Measurements from ENCODE around the gene INSIG2. TPM values are rescaled to one million over a fixed set of nuclear protein-coding genes. Genes with fewer than 3 reads are reported as not detected.

INSIG2 gene
- 7.8 and 8.2 TPM in 2 replicates for polyA plus RNA-seq (2013)

GRCh38 chr2:118088051-118089024, at the start of gene INSIG2:
TSS of gene INSIG2 (plus strand) at chr2:118088471. CDS start at chr2:118096557, 8,086 bp downstream.
- Histone ChIP-seq H3K4me2 (ENCODE audit: low read length) (peak within 1 kb of the TSS; percentile 90), H3K9ac (ENCODE audit: low read length) (peak within 1 kb of the TSS; percentile 90), H3K4ac (ENCODE audit: low read depth, low read length) (peak within 1 kb of the TSS; percentile 63), H3K79me2 (ENCODE audit: control insufficient read depth, insufficient read depth, low read length, poor library complexity) (peaks cover 4% of the 10 kb centered on the region), H2AFZ (ENCODE audit: insufficient read depth, low read length, poor library complexity) (peak within 1 kb of the TSS; percentile 88), H2BK5ac (ENCODE audit: low read depth, low read length, poor library complexity) (peak within 1 kb of the TSS; percentile 10), H4K12ac (ENCODE audit: low read depth, low read length) (peak within 1 kb of the TSS; percentile 60), H3K27ac (ENCODE audit: low read depth, low read length) (no peak within 1 kb of the TSS), H3K4me1 (ENCODE audit: control insufficient read depth in 1 of 2, insufficient read depth in 2 of 2, low read length in 2 of 2) (no peaks in the 10 kb centered on the region), H2BK120ac (ENCODE audit: insufficient read depth, low read length, poor library complexity) (peak within 1 kb of the TSS; percentile 8), H3K27me3 (ENCODE audit: insufficient read depth, low read length) (no peaks in the 10 kb centered on the region), H4K8ac (ENCODE audit: low read depth, low read length) (peak within 1 kb of the TSS; percentile 85), H3K36me3 (ENCODE audit: control insufficient read depth in 1 of 2, insufficient read depth in 2 of 2, low read length in 2 of 2) (no peaks in the 10 kb centered on the region), H3K79me1 (ENCODE audit: low read length) (peaks cover 3% of the 10 kb centered on the region), H3K18ac (ENCODE audit: low read length) (peak within 1 kb of the TSS; percentile 76), H3K4me3 (ENCODE audit: low read depth, low read length) (peak within 1 kb of the TSS; percentile 86), H4K91ac (ENCODE audit: low read depth, low read length) (peak within 1 kb of the TSS; percentile 75), H3K9me3 (ENCODE audit: insufficient read depth, low read depth, low read length) (no peaks in the 10 kb centered on the region), H3K23ac (ENCODE audit: low read length) (no peak within 1 kb of the TSS), H2AK5ac (ENCODE audit: low read length) (peak within 1 kb of the TSS; percentile 54), H3K14ac (ENCODE audit: low read length) (peak within 1 kb of the TSS; percentile 74), H2BK12ac (ENCODE audit: low read length) (peak within 1 kb of the TSS; percentile 19)
- DNase-seq, result peak; percentile 97
- WGBS (ENCODE audit: extremely low coverage, insufficient coverage, insufficient read length), result no CpG with 5 or more reads among the region's 63 CpGs

DNA sequence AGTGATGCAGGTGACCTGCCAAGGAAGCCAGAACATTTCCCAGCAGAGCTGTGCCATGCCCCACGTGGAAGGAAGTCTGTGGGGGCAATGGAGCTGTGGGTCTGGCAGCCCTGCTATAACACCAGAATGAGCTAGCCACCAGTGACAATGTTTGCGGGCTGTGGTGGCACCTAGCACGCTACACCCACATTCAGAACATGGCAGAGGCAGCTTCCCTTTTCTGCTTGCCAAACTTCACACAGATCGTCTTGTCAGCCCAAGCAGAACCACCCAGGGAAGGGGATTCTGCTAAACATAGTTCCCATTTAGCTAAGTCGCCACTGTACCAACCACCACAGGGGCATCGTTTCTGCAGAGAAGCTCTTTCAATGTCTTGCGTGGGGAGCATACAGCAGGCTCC, 47.4 kb upstream of the INSIG2 start:
- H3K79me2 ChIP-seq (ENCODE audit: control insufficient read depth, insufficient read depth, low read length, poor library complexity), result no peaks in the 10 kb centered on the region
- H3K14ac ChIP-seq (ENCODE audit: low read length), result no peak overlapping the region
- H4K8ac ChIP-seq (ENCODE audit: low read depth, low read length), result no peak overlapping the region
- no peak overlapping the region for H3K27ac ChIP-seq (ENCODE audit: low read depth, low read length)
- H2BK5ac ChIP-seq (ENCODE audit: low read depth, low read length, poor library complexity), result no peak overlapping the region
- WGBS (ENCODE audit: extremely low coverage, insufficient coverage, insufficient read length), result no CpG with 5 or more reads among the region's 7 CpGs
- peaks cover 1% of the 10 kb centered on the region for H3K9me3 ChIP-seq (ENCODE audit: insufficient read depth, low read depth, low read length)
- no peaks in the 10 kb centered on the region for H3K4me1 ChIP-seq (ENCODE audit: control insufficient read depth in 1 of 2, insufficient read depth in 2 of 2, low read length in 2 of 2)
- H3K4ac ChIP-seq (ENCODE audit: low read depth, low read length), result no peak overlapping the region
- no peak overlapping the region for H2BK120ac ChIP-seq (ENCODE audit: insufficient read depth, low read length, poor library complexity)
- no peak overlapping the region for H2AK5ac ChIP-seq (ENCODE audit: low read length)
- no peak overlapping the region for H4K91ac ChIP-seq (ENCODE audit: low read depth, low read length)
- H2BK12ac ChIP-seq (ENCODE audit: low read length), result no peak overlapping the region
- H3K9ac ChIP-seq (ENCODE audit: low read length), result no peak overlapping the region
- H3K4me2 ChIP-seq (ENCODE audit: low read length), result no peak overlapping the region
- no peak overlapping the region for H3K4me3 ChIP-seq (ENCODE audit: low read depth, low read length)
- H3K79me1 ChIP-seq (ENCODE audit: low read length), result no peaks in the 10 kb centered on the region
- H3K36me3 ChIP-seq (ENCODE audit: control insufficient read depth in 1 of 2, insufficient read depth in 2 of 2, low read length in 2 of 2), result no peaks in the 10 kb centered on the region
- H3K18ac ChIP-seq (ENCODE audit: low read length), result no peak overlapping the region
- H2AFZ ChIP-seq (ENCODE audit: insufficient read depth, low read length, poor library complexity), result no peak overlapping the region
- no peaks in the 10 kb centered on the region for H3K27me3 ChIP-seq (ENCODE audit: insufficient read depth, low read length)
- H3K23ac ChIP-seq (ENCODE audit: low read length), result no peak overlapping the region
- DNase-seq, result no peak
- H4K12ac ChIP-seq (ENCODE audit: low read depth, low read length), result no peak overlapping the region

DNA sequence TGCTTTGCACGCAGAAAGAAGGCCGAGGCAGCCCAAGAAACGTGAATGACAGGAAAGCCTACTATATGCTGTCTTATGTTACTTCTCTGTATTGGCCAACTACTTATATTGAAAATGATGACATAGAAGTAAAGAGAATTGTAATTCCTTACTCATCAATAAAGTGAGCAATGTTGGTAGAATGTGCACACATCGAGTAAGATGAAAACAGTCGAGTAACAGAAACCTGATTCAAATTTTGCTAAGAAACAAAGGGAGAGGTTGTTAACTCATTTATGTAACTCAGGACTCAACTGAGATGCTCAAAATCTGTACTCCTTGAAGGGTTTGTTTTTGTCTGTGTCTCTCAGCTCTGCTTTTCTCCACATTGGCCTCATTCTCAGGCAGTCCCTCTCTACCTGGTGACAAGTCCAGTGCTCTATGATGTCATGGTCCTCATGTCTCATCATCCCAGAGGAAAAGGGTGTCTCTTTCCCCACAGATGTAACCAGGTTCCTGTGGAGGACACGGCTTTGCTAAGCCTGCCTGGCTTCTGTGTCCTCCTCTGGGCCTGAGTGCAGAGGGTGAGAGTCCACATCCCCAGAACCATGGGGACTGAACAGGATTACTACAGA, 44.1 kb upstream of the INSIG2 start:
- no CpG with 5 or more reads among the region's 6 CpGs for WGBS (ENCODE audit: extremely low coverage, insufficient coverage, insufficient read length)
- no peak overlapping the region for H2BK5ac ChIP-seq (ENCODE audit: low read depth, low read length, poor library complexity)
- no peak overlapping the region for H3K18ac ChIP-seq (ENCODE audit: low read length)
- no peak overlapping the region for H4K91ac ChIP-seq (ENCODE audit: low read depth, low read length)
- H3K9me3 ChIP-seq (ENCODE audit: insufficient read depth, low read depth, low read length), result peaks cover 1% of the 10 kb centered on the region
- H3K14ac ChIP-seq (ENCODE audit: low read length), result no peak overlapping the region
- no peak overlapping the region for H3K4ac ChIP-seq (ENCODE audit: low read depth, low read length)
- H3K27me3 ChIP-seq (ENCODE audit: insufficient read depth, low read length), result no peaks in the 10 kb centered on the region
- no peak for DNase-seq
- H3K79me1 ChIP-seq (ENCODE audit: low read length), result no peaks in the 10 kb centered on the region
- no peaks in the 10 kb centered on the region for H3K4me1 ChIP-seq (ENCODE audit: control insufficient read depth in 1 of 2, insufficient read depth in 2 of 2, low read length in 2 of 2)
- no peak overlapping the region for H2BK120ac ChIP-seq (ENCODE audit: insufficient read depth, low read length, poor library complexity)
- H2BK12ac ChIP-seq (ENCODE audit: low read length), result no peak overlapping the region
- H3K4me3 ChIP-seq (ENCODE audit: low read depth, low read length), result no peak overlapping the region
- H4K12ac ChIP-seq (ENCODE audit: low read depth, low read length), result no peak overlapping the region
- H2AK5ac ChIP-seq (ENCODE audit: low read length), result no peak overlapping the region
- no peak overlapping the region for H3K9ac ChIP-seq (ENCODE audit: low read length)
- no peak overlapping the region for H3K4me2 ChIP-seq (ENCODE audit: low read length)
- no peak overlapping the region for H3K27ac ChIP-seq (ENCODE audit: low read depth, low read length)
- no peak overlapping the region for H4K8ac ChIP-seq (ENCODE audit: low read depth, low read length)
- no peaks in the 10 kb centered on the region for H3K79me2 ChIP-seq (ENCODE audit: control insufficient read depth, insufficient read depth, low read length, poor library complexity)
- H3K23ac ChIP-seq (ENCODE audit: low read length), result peak overlapping the region; percentile 71
- H2AFZ ChIP-seq (ENCODE audit: insufficient read depth, low read length, poor library complexity), result no peak overlapping the region
- H3K36me3 ChIP-seq (ENCODE audit: control insufficient read depth in 1 of 2, insufficient read depth in 2 of 2, low read length in 2 of 2), result no peaks in the 10 kb centered on the region

DNA sequence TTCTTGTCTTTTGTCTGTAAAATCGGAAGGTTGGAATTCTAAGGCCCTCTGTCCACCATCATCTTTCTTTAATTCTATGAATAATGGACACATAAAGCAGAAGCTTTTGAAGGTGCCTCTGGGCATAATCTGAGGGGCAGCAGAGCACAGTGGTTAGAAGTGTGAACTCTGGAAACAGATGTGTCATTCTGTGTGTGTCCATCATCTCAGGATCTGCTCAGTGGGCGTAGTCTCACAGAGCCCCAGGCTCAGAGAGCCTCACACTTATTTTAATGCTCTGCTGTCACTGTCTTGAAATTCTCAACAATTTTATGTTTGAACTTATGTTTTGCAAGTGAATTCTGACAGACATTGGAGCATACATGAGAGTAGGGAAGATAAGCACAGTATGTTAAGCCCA, 43.4 kb upstream of the INSIG2 start:
- H4K12ac ChIP-seq (ENCODE audit: low read depth, low read length), result no peak overlapping the region
- H2AFZ ChIP-seq (ENCODE audit: insufficient read depth, low read length, poor library complexity), result no peak overlapping the region
- H3K79me2 ChIP-seq (ENCODE audit: control insufficient read depth, insufficient read depth, low read length, poor library complexity), result no peaks in the 10 kb centered on the region
- H3K18ac ChIP-seq (ENCODE audit: low read length), result no peak overlapping the region
- no peak overlapping the region for H2BK12ac ChIP-seq (ENCODE audit: low read length)
- H3K27ac ChIP-seq (ENCODE audit: low read depth, low read length), result no peak overlapping the region
- no peak overlapping the region for H3K4ac ChIP-seq (ENCODE audit: low read depth, low read length)
- no peaks in the 10 kb centered on the region for H3K36me3 ChIP-seq (ENCODE audit: control insufficient read depth in 1 of 2, insufficient read depth in 2 of 2, low read length in 2 of 2)
- no peak for DNase-seq
- H3K9ac ChIP-seq (ENCODE audit: low read length), result no peak overlapping the region
- no peak overlapping the region for H3K14ac ChIP-seq (ENCODE audit: low read length)
- H2BK120ac ChIP-seq (ENCODE audit: insufficient read depth, low read length, poor library complexity), result no peak overlapping the region
- H4K91ac ChIP-seq (ENCODE audit: low read depth, low read length), result no peak overlapping the region
- H3K4me3 ChIP-seq (ENCODE audit: low read depth, low read length), result no peak overlapping the region
- no peaks in the 10 kb centered on the region for H3K79me1 ChIP-seq (ENCODE audit: low read length)
- H3K4me1 ChIP-seq (ENCODE audit: control insufficient read depth in 1 of 2, insufficient read depth in 2 of 2, low read length in 2 of 2), result no peaks in the 10 kb centered on the region
- H3K4me2 ChIP-seq (ENCODE audit: low read length), result no peak overlapping the region
- no peak overlapping the region for H4K8ac ChIP-seq (ENCODE audit: low read depth, low read length)
- H3K9me3 ChIP-seq (ENCODE audit: insufficient read depth, low read depth, low read length), result peaks cover 1% of the 10 kb centered on the region
- H2AK5ac ChIP-seq (ENCODE audit: low read length), result no peak overlapping the region
- no peak overlapping the region for H2BK5ac ChIP-seq (ENCODE audit: low read depth, low read length, poor library complexity)
- no peak overlapping the region for H3K23ac ChIP-seq (ENCODE audit: low read length)
- H3K27me3 ChIP-seq (ENCODE audit: insufficient read depth, low read length), result no peaks in the 10 kb centered on the region
- WGBS (ENCODE audit: extremely low coverage, insufficient coverage, insufficient read length), result no CpG with 5 or more reads among the region's 2 CpGs

Measured in trophoblast cell (in vitro differentiated cells and primary cell).